CD4-positive, alpha-beta T cell treated with Interleukin-12 subunit alpha and Interleukin-12 subunit beta, for 1 hour (primary cell): ENCODE data around the gene LAMA5.
A peak's percentile ranks its signal among the peaks of the same experiment; 100 is the strongest.

Experiments
- DNase-seq: peaks from one replicate; pipeline ENCODE4 v3.0.0-alpha.2; 2020

LAMA5 gene

GRCh38 chr20:62367136-62367632, at the start of gene LAMA5:
Gene LAMA5 (minus strand): TSS chr20:62367312. CDS start chr20:62367245, 67 bp downstream.
- peak; percentile 15 for DNase-seq

- DNase-seq: no peak
These were observed 48.4 kb upstream of the LAMA5 start for GRCh38 chr20:62415354-62416111.

GRCh38 chr20:62413896-62414481, 46.9 kb upstream of the LAMA5 start:
- no peak for DNase-seq

- no peak for DNase-seq
These were observed 46.0 kb upstream of the LAMA5 start for GRCh38 chr20:62413025-62413570.

GRCh38 chr20:62412194-62413024, 45.3 kb upstream of the LAMA5 start:
- DNase-seq: no peak

GRCh38 chr20:62411479-62412193, 44.5 kb upstream of the LAMA5 start:
- DNase-seq: no peak

- DNase-seq: no peak
These were observed 43.8 kb upstream of the LAMA5 start for GRCh38 chr20:62410746-62411478.

- DNase-seq: peak; percentile 32
These were observed 43.0 kb upstream of the LAMA5 start for GRCh38 chr20:62409931-62410745.

GRCh38 chr20:62409086-62409853, 42.2 kb upstream of the LAMA5 start:
- no peak for DNase-seq

GRCh38 chr20:62408640-62409039, 41.5 kb upstream of the LAMA5 start:
- DNase-seq: no peak

- DNase-seq: no peak
These were observed 40.9 kb upstream of the LAMA5 start for GRCh38 chr20:62408055-62408454.

- peak; percentile 94 for DNase-seq
These were observed 40.3 kb upstream of the LAMA5 start, which contains the start of gene CABLES2 for GRCh38 chr20:62407221-62407992. Gene CABLES2 (minus strand): TSS chr20:62407285. CDS start chr20:62407276, 9 bp downstream.

- DNase-seq: no peak
These were observed 39.6 kb upstream of the LAMA5 start for GRCh38 chr20:62406635-62407176.

GRCh38 chr20:62405981-62406513, 38.9 kb upstream of the LAMA5 start:
- no peak for DNase-seq

GRCh38 chr20:62405108-62405980, 38.2 kb upstream of the LAMA5 start:
- DNase-seq: no peak

GRCh38 chr20:62404761-62405107, 37.6 kb upstream of the LAMA5 start:
- no peak for DNase-seq

GRCh38 chr20:62404112-62404665, 37.1 kb upstream of the LAMA5 start:
- no peak for DNase-seq
